ENCODE results near the gene PFN2.

GRCh38 chr3:149942409-149942808 is 28.3 kb downstream of the PFN2 start:
- TF ChIP-seq CTCF (IDR thresholded peaks at IDR 0.05; ENCODE audit: insufficient read depth, low read length, poor library complexity, severe bottlenecking) (no peak), EZH2phosphoT487 (conservative IDR thresholded peaks at IDR 0.05; ENCODE audit: low read length) (no peak)

All from SU-DHL-6 (cell line).